ENCODE measurements around the gene ARGLU1.

ARGLU1 gene

GRCh38 chr13:106522898-106523525 lies 44.9 kb downstream of the ARGLU1 start:
- DNase-seq: no peak

GRCh38 chr13:106522112-106522705 lies 45.7 kb downstream of the ARGLU1 start:
- DNase-seq: no peak

GRCh38 chr13:106521095-106521799 lies 46.7 kb downstream of the ARGLU1 start:
- DNase-seq: no peak

GRCh38 chr13:106520251-106521054 lies 47.5 kb downstream of the ARGLU1 start:
- no peak for DNase-seq

GRCh38 chr13:106518512-106518911 lies 49.4 kb downstream of the ARGLU1 start:
- no peak for DNase-seq

- no peak for DNase-seq
Observed at GRCh38 chr13:106517109-106517847, 50.7 kb downstream of the ARGLU1 start.

- no peak for DNase-seq
Observed at GRCh38 chr13:106515635-106516254, 52.2 kb downstream of the ARGLU1 start.

DNA sequence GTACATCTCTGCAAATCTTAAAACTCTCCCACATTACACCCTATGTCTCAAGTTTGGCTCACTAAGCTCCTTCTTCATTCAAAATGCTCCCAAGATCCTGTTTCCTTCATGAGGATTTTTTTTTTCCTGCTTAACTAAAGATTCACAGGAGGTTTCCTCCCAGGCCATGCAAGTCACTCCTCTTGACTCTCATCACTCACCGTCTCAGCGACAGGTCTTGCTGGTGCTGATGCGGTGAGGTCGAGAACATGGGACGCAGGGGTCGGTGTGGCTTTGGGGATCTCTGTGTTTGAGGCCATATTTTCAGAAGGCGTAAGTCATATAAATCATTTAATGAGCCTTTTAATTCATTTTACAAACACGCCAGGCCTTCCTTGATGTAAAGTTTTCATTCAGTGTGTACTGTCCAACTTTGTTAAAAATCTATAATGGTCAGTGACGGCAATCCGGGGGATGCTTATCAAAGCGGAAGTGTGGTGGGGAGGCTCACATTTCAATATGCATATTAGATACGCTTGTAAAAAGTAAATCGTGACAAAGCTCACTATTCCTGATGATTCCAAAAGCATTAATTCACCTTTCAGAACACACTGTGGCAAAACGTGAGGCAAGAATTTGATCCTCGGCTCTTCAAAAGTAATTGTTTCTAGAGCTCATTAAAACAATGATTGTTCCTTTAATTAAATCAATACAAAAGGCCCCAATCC lies 52.9 kb downstream of the ARGLU1 start:
- no peak for DNase-seq

DNA sequence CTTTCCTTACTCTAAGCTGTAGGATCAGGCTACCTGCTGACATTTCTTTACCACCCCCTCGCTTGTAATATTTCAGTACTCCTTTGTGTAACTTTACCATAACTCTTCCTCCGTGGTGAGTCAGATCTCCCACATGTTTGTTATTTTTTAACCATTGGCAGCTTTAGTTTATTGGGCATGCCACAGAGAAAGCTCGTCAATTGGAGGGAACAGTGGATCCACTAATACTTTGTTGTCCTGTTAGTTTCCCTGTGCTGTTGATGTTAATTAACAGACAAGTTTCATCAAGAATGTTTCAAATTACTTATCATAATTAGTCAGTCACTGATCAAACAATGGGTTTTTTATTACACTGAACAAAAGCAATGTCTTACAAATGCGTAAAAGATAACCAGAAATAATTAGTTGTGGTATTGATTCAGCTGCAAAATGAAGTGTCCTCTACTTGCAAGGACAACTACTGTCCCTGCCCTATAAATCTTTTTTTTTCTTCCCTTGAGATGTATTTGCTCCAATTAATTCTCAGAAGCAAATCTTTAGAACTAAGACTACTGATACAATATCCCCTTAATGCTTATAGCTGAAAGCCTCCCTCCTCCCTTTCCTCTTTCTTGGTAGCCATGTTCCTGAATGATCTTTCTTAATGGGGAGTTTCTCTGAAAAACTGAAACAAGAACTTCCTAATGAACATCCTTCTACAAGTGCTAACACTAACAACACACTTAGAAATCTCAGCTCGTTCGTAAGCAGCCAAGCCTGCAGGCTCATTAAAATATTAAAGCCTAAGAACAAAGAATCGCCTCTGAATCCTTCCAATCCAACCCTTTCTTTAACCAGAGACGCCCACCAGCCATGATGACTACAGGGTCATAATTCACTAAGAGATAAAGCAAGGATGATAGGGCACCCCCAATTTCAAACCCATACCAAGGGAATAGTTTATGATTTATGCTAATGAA lies 54.6 kb downstream of the ARGLU1 start:
- DNase-seq: no peak

- no peak for DNase-seq
Observed at GRCh38 chr13:106507560-106508274, 60.2 kb downstream of the ARGLU1 start.

DNA sequence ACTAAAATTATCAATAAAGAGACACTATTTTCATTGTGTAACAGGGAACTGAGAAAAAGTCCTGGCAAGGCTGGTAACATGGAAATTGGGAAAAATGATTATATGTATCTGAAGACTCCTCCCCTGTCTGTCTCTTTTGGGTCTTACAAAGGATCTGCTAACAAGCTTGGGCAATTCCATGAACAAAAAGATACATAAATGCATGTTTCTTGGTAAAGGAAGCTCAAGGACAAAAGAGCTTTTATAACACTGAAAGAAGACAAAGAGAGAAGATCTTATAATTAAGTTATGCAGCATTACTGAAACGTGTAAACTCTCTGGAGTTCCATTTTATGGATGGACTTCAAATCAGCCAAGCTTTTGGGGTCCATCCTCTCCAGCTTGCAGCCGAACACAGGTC lies 61.7 kb downstream of the ARGLU1 start:
- DNase-seq: no peak

DNA sequence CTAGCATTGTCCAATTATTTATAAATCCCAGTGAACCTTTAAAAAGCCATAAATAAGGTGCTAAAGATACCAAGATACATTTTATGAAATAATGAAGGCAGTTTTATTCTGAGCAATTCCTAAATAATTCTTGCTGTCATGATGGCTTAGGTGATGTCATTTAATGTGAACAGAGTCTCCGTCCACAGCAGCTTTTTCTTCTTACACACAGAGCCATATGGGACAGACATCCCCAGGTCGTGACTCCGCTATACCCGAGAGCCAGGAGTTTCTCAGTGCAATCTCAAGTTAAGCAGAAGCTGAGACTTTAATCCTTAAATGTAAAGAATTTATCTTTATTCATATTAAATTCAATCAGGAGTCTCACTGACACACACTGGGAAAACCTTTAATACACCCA lies 62.2 kb downstream of the ARGLU1 start:
- no peak for DNase-seq

GRCh38 chr13:106505295-106505694 lies 62.6 kb downstream of the ARGLU1 start:
- no peak for DNase-seq

DNA sequence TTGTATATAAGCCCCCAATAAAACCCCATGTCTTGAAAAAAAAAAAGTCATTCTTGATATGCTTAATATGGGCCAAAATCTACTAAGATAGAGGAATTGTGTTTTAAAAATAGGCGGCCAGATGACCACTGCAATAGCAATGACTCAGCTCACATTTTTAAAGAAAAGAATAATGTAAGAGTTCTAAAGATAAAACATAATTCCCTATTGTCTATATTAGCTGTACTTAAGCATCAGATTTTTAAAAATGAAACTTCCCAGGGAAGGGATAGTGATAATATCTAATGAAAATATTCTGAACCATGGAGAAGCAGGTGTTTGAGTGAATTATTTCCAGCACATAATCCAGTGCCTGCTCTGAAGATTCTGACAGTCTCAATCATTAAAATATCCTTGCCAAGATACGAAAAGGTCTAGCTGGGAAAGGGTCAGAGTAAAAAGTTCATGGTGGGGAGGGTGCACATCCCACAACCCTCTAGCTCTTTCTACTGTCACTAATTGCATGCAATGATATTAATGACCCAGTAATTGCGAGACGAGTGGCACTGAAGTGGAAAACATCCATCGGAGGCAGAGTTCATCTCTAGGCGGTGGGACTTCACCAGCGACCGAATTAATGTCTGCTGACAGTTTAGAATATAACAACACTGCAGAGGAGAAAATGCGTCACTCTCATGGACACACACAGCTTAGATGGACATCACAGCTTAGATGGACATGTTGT lies 64.0 kb downstream of the ARGLU1 start:
- DNase-seq: no peak

- DNase-seq: no peak
Observed at GRCh38 chr13:106503272-106503671, 64.7 kb downstream of the ARGLU1 start.

GRCh38 chr13:106500445-106500844 lies 67.5 kb downstream of the ARGLU1 start:
- DNase-seq: no peak

DNA sequence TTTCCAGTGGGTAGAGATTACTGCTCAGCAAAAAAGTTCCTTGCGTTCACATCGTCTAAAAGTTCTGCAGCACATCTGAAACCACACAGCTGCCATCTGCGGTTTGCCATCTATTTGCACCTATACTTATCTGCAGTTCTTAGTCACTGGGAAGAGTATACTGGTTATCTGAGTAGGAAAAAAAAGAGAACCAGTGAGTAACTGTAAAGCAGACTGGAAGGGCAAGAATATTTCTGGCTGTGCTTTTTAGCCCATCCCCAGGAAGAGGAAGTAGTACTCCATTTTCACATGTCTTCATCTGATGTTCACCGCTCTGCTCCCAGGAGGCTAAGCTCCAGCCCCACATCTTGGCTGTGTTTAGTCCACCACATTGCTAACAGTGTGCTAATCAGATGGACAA lies 68.0 kb downstream of the ARGLU1 start:
- DNase-seq: no peak

- no peak for DNase-seq
Observed at GRCh38 chr13:106499113-106499512, 68.8 kb downstream of the ARGLU1 start.

DNA sequence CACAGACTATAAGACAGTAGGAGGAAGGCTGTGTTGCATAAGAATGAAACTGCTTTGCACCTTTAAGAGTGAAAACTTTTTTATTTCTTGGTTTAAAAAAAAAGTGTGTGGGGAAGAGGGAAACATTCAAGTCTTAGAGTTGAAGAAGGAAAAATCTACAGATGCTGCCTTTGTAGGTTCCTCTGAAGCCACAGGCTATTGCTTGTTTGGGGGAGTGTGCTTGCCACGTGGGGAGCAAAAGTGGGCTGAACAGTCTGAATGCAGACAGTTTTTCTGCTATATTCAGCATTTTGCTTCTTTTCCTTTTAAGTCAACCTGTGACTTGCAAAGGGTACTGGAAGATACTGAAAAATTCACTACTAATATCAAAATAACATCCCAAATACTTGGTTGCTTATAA lies 69.4 kb downstream of the ARGLU1 start:
- no peak for DNase-seq
